GM23338 (cell line): ENCODE results near the gene DLG5. TPM values are rescaled to one million over a fixed set of nuclear protein-coding genes. Genes with fewer than 3 reads are reported as not detected.
A peak's percentile ranks its signal among the peaks of the same experiment; 100 is the strongest.

Experiments used
- ATAC-seq: fragments of 200-7000 bp; cut with Tn5 transposase; 3 replicates; pipeline ENCODE4 v1.9.1; 2020
- DNase-seq: peaks from one replicate; pipeline ENCODE4 v3.0.0-alpha.2; 2015; ENCODE audit warnings: low spot score
- H2AFZ ChIP-seq: fragments of 200-600 bp; sonication (generic); 2 replicates; pipeline ENCODE4 v1.8.0; 2016; ENCODE audit warnings: antibody characterized with exemption, mild to moderate bottlenecking, moderate library complexity
- H3F3A ChIP-seq: fragments of 200-600 bp; sonication (generic); replicated peaks from 2 replicates; pipeline ENCODE4 v1.8.0; 2017; ENCODE audit warnings: antibody characterized with exemption, mixed run types, low read depth
- H3K27ac ChIP-seq: fragments of 200-600 bp; sonication (generic); 2 replicates; pipeline ENCODE4 v1.6.1; 2016; ENCODE audit warnings: low read depth
- H3K27me3 ChIP-seq: fragments of 200-600 bp; sonication (generic); 2 replicates; pipeline ENCODE4 v1.8.0; 2016; ENCODE audit warnings: mild to moderate bottlenecking, mixed run types, moderate library complexity; ENCODE audit not compliant: insufficient read depth
- H3K36me3 ChIP-seq: fragments of 200-600 bp; sonication (generic); 2 replicates; pipeline ENCODE4 v1.8.0; 2016; ENCODE audit warnings: mild to moderate bottlenecking; ENCODE audit not compliant: insufficient read depth
- H3K4me1 ChIP-seq: fragments of 200-600 bp; sonication (generic); 2 replicates; pipeline ENCODE4 v1.8.0; 2016; ENCODE audit warnings: mild to moderate bottlenecking, moderate library complexity; ENCODE audit not compliant: insufficient read depth
- H3K4me2 ChIP-seq: fragments of 200-600 bp; sonication (generic); 2 replicates; pipeline ENCODE4 v1.7.1; 2017; ENCODE audit warnings: mixed run types
- H3K4me3 ChIP-seq: fragments of 200-600 bp; sonication (generic); 2 replicates; pipeline ENCODE4 v1.6.1; 2016; ENCODE audit warnings: mixed run types
- H3K79me2 ChIP-seq: fragments of 200-600 bp; sonication (generic); replicated peaks from 2 replicates; pipeline ENCODE4 v1.8.0; 2017; ENCODE audit warnings: mild to moderate bottlenecking; ENCODE audit not compliant: insufficient read depth
- H3K9me2 ChIP-seq: fragments of 200-600 bp; sonication (generic); 2 replicates; pipeline ENCODE4 v1.8.0; 2017; ENCODE audit not compliant: insufficient read depth
- H4K20me1 ChIP-seq: fragments of 200-600 bp; sonication (generic); replicated peaks from 2 replicates; pipeline ENCODE4 v1.8.0; 2017; ENCODE audit warnings: mild to moderate bottlenecking; ENCODE audit not compliant: insufficient read depth
- H3K27ac Mint-ChIP-seq: 2 replicates; pipeline ENCODE4 v1.8.0; 2020; ENCODE audit warnings: inconsistent platforms, mild to moderate bottlenecking, moderate library complexity, mixed read lengths
- H3K27me3 Mint-ChIP-seq: 3 replicates; pipeline ENCODE4 v1.8.0; 2022; ENCODE audit warnings: low read depth, mild to moderate bottlenecking, moderate library complexity, mixed read lengths, inconsistent platforms; ENCODE audit not compliant: insufficient read depth, poor library complexity
- H3K36me3 Mint-ChIP-seq: 3 replicates; pipeline ENCODE4 v1.8.0; 2021; ENCODE audit warnings: low read depth, mild to moderate bottlenecking, inconsistent platforms, moderate library complexity, mixed read lengths
- H3K4me1 Mint-ChIP-seq: 3 replicates; pipeline ENCODE4 v1.8.0; 2020; ENCODE audit warnings: mild to moderate bottlenecking, inconsistent platforms, mixed read lengths
- H3K4me3 Mint-ChIP-seq: 3 replicates; pipeline ENCODE4 v1.8.0; 2021; ENCODE audit warnings: moderate library complexity, mild to moderate bottlenecking, inconsistent platforms, mixed read lengths
- H3K9me3 Mint-ChIP-seq: 3 replicates; pipeline ENCODE4 v1.8.0; 2020; ENCODE audit warnings: moderate library complexity, mild to moderate bottlenecking, inconsistent platforms, mixed read lengths
- CREB1 ChIP-seq: fragments of 250-450 bp; sonication (Bioruptor Pico); IDR thresholded peaks from 2 replicates; pipeline ENCODE4 v1.5.0; 2020; ENCODE audit warnings: low read depth, mild to moderate bottlenecking, moderate library complexity
- EZH2 ChIP-seq: fragments of 200-600 bp; sonication (generic); IDR thresholded peaks from one replicate; pipeline ENCODE4 v1.8.0; 2017; ENCODE audit warnings: antibody characterized with exemption, mild to moderate bottlenecking, low read depth; ENCODE audit not compliant: unreplicated experiment
- JUNB ChIP-seq: IDR thresholded peaks from one replicate; pipeline ENCODE4 v1.6.1; 2016; ENCODE audit warnings: antibody characterized with exemption; ENCODE audit not compliant: unreplicated experiment
- NANOG ChIP-seq: IDR thresholded peaks from 2 replicates; pipeline ENCODE4 v1.6.1; 2016; ENCODE audit warnings: antibody characterized with exemption, borderline replicate concordance
- STAT1 ChIP-seq: IDR thresholded peaks from one replicate; pipeline ENCODE4 v1.6.1; 2016; ENCODE audit warnings: antibody characterized with exemption; ENCODE audit not compliant: unreplicated experiment
- ZNF114 ChIP-seq: fragments of 250-450 bp; sonication (Bioruptor Pico); IDR thresholded peaks from 2 replicates; pipeline ENCODE4 v1.5.0; 2020; ENCODE audit warnings: mild to moderate bottlenecking, moderate library complexity
- ZNF331 ChIP-seq: fragments of 250-450 bp; sonication (Bioruptor Pico); IDR thresholded peaks from 2 replicates; pipeline ENCODE4 v1.5.0; 2020; ENCODE audit warnings: low read depth, mild to moderate bottlenecking, moderate library complexity
- polyA plus RNA-seq: library from polyadenylated mRNA; unstranded; fragments of >200 nt; fragmentation: Nextera tagmentation; extraction: Ambion mirVana; gene quantifications from 2 replicates; pipeline ENCODE4 v1.2.1, GENCODE V29; 2016
- total RNA-seq: library from RNA; depleted of rRNA; stranded (reverse); fragments of >200 nt; shearing (Covaris generic); gene quantifications from 2 replicates; pipeline ENCODE4 v1.2.3, GENCODE V29; 2014
- TF ChIP-seq, protein P1 (sequence below), 2 experiments: fragments of 200-600 bp in 1 of 2; sonication (generic) in 1 of 2; conservative IDR thresholded peaks; 2 replicates each; pipeline versions ENCODE4 v1.5.1 to v1.6.1; 2016 to 2017; ENCODE audit warnings: antibody characterized with exemption in 2 of 2, low read depth in 2 of 2, mild to moderate bottlenecking in 2 of 2, moderate library complexity in 1 of 2
- TF ChIP-seq, protein P2 (sequence below): IDR thresholded peaks from one replicate; pipeline ENCODE4 v1.6.1; 2018; ENCODE audit warnings: antibody characterized with exemption; ENCODE audit not compliant: unreplicated experiment
- TF ChIP-seq, protein P3 (sequence below): fragments of 250-450 bp; sonication (Bioruptor Pico); IDR thresholded peaks from 2 replicates; pipeline ENCODE4 v1.5.0; 2020; ENCODE audit warnings: mild to moderate bottlenecking, moderate library complexity

The DLG5 gene
- total and polyA plus RNA-seq, 2 experiments from 2014 or later: 7.4 to 66.6 TPM

DNA sequence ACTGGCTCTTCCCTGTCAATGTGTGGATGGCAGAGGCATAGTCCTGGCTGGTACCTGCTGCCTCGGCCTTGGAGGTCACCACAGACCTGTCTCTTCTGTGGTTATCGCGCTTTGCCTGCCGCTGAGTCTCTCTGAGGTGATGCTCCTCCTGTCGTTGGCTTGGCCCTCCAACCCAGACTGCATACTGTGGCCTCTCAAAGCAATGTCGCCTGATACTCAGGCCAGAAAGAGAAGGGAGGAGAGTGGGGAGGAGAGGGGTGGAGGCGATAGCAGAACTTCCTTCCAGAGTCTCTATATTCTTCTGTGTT, 155.7 kb downstream of the DLG5 start:
- H3K9me3 Mint-ChIP-seq: no peaks in the 10 kb centered on the region
- no peaks in the 10 kb centered on the region for H3K4me1 ChIP-seq
- no peak overlapping the region for H3K27ac Mint-ChIP-seq
- no peak overlapping the region for H3K4me3 Mint-ChIP-seq
- H3K9me2 ChIP-seq: 0 out of 2 replicates have a peak, but pooled peaks cover 4% of the 10 kb centered on the region
- no peaks in the 10 kb centered on the region for H4K20me1 ChIP-seq
- H3K27me3 Mint-ChIP-seq: peaks cover 7% of the 10 kb centered on the region
- H3K4me2 ChIP-seq: no peak overlapping the region
- H2AFZ ChIP-seq: no peak overlapping the region
- TF ChIP-seq EZH2: no peak
- DNase-seq (no peak), ATAC-seq (peak; percentile 39)
- no peaks in the 10 kb centered on the region for H3F3A ChIP-seq
- H3K4me3 ChIP-seq: no peak overlapping the region
- H3K27ac ChIP-seq: no peak overlapping the region
- no peaks in the 10 kb centered on the region for H3K36me3 Mint-ChIP-seq
- H3K4me1 Mint-ChIP-seq: peaks cover 4% of the 10 kb centered on the region
- no peaks in the 10 kb centered on the region for H3K36me3 ChIP-seq
- H3K79me2 ChIP-seq: no peaks in the 10 kb centered on the region
- H3K27me3 ChIP-seq: no peaks in the 10 kb centered on the region

DNA sequence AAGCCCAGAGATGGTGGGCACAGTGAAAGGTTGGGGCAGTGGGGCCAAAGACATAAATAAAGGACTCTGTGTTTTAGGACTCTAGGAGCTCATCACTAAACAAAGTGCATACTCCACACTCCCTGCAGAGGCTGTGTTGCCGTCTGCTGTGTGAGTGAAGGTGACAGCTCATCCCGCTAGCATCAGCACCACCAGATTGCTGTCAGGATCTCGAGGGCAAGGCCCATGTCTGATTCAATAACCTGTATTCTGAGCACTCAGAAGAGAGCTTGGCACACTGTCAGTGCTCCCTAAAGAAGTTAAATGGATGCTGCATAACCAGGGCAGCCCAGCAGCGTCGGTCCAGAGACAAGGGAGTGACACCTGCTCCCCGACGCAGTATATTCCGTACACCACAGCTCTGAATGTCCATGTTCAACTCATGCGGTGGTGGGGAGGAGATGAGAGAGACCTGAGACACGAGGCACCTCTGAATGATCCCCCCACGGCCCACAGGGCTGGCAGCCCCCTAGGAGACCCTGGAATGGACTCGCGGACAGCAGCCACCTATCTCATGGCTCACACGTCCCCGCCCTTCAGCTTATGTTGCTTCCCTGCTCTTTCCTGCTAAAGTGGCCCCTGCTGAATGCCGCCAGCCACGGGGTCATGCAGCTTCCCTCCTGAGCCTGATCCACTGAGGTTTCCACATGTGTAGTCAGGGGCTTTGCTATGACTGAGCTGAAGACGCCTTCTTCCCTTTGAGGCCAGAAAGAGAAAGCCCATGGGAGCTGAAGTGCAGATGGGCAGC, 156.3 kb downstream of the DLG5 start:
- H2AFZ ChIP-seq: no peak overlapping the region
- Mint-ChIP-seq H3K9me3 (no peaks in the 10 kb centered on the region), H3K4me1 (peaks cover 4% of the 10 kb centered on the region), H3K27me3 (peaks cover 5% of the 10 kb centered on the region), H3K36me3 (no peaks in the 10 kb centered on the region), H3K4me3 (no peak overlapping the region), H3K27ac (no peak overlapping the region)
- no peak overlapping the region for H3K4me2 ChIP-seq
- H3K27me3 ChIP-seq: no peaks in the 10 kb centered on the region
- H4K20me1 ChIP-seq: no peaks in the 10 kb centered on the region
- H3K4me1 ChIP-seq: no peaks in the 10 kb centered on the region
- no peak overlapping the region for H3K4me3 ChIP-seq
- no peaks in the 10 kb centered on the region for H3F3A ChIP-seq
- no peak for ATAC-seq
- no peaks in the 10 kb centered on the region for H3K79me2 ChIP-seq
- DNase-seq: no peak
- H3K36me3 ChIP-seq: no peaks in the 10 kb centered on the region
- no peak overlapping the region for H3K27ac ChIP-seq
- 0 out of 2 replicates have a peak, but pooled peaks cover 4% of the 10 kb centered on the region for H3K9me2 ChIP-seq
- TF ChIP-seq, protein P1, sequence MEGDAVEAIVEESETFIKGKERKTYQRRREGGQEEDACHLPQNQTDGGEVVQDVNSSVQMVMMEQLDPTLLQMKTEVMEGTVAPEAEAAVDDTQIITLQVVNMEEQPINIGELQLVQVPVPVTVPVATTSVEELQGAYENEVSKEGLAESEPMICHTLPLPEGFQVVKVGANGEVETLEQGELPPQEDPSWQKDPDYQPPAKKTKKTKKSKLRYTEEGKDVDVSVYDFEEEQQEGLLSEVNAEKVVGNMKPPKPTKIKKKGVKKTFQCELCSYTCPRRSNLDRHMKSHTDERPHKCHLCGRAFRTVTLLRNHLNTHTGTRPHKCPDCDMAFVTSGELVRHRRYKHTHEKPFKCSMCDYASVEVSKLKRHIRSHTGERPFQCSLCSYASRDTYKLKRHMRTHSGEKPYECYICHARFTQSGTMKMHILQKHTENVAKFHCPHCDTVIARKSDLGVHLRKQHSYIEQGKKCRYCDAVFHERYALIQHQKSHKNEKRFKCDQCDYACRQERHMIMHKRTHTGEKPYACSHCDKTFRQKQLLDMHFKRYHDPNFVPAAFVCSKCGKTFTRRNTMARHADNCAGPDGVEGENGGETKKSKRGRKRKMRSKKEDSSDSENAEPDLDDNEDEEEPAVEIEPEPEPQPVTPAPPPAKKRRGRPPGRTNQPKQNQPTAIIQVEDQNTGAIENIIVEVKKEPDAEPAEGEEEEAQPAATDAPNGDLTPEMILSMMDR (conservative IDR thresholded peaks at IDR 0.05; ENCODE audit: low read depth in 2 of 2): no peak
- no peak for TF ChIP-seq JUNB
- no peak for TF ChIP-seq NANOG
- no peak for TF ChIP-seq CREB1 (CRISPR knock-in tag)
- no peak for TF ChIP-seq ZNF331
- no peak for TF ChIP-seq EZH2
- TF ChIP-seq, protein P2, sequence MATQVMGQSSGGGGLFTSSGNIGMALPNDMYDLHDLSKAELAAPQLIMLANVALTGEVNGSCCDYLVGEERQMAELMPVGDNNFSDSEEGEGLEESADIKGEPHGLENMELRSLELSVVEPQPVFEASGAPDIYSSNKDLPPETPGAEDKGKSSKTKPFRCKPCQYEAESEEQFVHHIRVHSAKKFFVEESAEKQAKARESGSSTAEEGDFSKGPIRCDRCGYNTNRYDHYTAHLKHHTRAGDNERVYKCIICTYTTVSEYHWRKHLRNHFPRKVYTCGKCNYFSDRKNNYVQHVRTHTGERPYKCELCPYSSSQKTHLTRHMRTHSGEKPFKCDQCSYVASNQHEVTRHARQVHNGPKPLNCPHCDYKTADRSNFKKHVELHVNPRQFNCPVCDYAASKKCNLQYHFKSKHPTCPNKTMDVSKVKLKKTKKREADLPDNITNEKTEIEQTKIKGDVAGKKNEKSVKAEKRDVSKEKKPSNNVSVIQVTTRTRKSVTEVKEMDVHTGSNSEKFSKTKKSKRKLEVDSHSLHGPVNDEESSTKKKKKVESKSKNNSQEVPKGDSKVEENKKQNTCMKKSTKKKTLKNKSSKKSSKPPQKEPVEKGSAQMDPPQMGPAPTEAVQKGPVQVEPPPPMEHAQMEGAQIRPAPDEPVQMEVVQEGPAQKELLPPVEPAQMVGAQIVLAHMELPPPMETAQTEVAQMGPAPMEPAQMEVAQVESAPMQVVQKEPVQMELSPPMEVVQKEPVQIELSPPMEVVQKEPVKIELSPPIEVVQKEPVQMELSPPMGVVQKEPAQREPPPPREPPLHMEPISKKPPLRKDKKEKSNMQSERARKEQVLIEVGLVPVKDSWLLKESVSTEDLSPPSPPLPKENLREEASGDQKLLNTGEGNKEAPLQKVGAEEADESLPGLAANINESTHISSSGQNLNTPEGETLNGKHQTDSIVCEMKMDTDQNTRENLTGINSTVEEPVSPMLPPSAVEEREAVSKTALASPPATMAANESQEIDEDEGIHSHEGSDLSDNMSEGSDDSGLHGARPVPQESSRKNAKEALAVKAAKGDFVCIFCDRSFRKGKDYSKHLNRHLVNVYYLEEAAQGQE: no peak
- no peak for TF ChIP-seq ZNF114 (CRISPR knock-in tag)
- TF ChIP-seq, protein P3, sequence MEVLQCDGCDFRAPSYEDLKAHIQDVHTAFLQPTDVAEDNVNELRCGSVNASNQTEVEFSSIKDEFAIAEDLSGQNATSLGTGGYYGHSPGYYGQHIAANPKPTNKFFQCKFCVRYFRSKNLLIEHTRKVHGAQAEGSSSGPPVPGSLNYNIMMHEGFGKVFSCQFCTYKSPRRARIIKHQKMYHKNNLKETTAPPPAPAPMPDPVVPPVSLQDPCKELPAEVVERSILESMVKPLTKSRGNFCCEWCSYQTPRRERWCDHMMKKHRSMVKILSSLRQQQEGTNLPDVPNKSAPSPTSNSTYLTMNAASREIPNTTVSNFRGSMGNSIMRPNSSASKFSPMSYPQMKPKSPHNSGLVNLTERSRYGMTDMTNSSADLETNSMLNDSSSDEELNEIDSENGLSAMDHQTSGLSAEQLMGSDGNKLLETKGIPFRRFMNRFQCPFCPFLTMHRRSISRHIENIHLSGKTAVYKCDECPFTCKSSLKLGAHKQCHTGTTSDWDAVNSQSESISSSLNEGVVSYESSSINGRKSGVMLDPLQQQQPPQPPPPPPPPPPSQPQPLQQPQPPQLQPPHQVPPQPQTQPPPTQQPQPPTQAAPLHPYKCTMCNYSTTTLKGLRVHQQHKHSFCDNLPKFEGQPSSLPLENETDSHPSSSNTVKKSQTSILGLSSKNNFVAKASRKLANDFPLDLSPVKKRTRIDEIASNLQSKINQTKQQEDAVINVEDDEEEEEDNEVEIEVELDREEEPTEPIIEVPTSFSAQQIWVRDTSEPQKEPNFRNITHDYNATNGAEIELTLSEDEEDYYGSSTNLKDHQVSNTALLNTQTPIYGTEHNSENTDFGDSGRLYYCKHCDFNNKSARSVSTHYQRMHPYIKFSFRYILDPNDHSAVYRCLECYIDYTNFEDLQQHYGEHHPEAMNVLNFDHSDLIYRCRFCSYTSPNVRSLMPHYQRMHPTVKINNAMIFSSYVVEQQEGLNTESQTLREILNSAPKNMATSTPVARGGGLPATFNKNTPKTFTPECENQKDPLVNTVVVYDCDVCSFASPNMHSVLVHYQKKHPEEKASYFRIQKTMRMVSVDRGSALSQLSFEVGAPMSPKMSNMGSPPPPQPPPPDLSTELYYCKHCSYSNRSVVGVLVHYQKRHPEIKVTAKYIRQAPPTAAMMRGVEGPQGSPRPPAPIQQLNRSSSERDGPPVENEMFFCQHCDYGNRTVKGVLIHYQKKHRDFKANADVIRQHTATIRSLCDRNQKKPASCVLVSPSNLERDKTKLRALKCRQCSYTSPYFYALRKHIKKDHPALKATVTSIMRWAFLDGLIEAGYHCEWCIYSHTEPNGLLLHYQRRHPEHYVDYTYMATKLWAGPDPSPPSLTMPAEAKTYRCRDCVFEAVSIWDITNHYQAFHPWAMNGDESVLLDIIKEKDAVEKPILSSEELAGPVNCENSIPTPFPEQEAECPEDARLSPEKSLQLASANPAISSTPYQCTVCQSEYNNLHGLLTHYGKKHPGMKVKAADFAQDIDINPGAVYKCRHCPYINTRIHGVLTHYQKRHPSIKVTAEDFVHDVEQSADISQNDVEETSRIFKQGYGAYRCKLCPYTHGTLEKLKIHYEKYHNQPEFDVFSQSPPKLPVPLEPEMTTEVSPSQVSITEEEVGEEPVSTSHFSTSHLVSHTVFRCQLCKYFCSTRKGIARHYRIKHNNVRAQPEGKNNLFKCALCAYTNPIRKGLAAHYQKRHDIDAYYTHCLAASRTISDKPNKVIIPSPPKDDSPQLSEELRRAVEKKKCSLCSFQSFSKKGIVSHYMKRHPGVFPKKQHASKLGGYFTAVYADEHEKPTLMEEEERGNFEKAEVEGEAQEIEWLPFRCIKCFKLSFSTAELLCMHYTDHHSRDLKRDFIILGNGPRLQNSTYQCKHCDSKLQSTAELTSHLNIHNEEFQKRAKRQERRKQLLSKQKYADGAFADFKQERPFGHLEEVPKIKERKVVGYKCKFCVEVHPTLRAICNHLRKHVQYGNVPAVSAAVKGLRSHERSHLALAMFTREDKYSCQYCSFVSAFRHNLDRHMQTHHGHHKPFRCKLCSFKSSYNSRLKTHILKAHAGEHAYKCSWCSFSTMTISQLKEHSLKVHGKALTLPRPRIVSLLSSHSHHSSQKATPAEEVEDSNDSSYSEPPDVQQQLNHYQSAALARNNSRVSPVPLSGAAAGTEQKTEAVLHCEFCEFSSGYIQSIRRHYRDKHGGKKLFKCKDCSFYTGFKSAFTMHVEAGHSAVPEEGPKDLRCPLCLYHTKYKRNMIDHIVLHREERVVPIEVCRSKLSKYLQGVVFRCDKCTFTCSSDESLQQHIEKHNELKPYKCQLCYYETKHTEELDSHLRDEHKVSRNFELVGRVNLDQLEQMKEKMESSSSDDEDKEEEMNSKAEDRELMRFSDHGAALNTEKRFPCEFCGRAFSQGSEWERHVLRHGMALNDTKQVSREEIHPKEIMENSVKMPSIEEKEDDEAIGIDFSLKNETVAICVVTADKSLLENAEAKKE: no peak
- TF ChIP-seq STAT1: no peak
